Mammary epithelial cell (primary cell): ENCODE data around the gene DNASE1L2.

Experiments used
- EZH2 ChIP-seq: IDR thresholded peaks from 2 replicates; pipeline ENCODE4 v1.6.1; 2012; ENCODE audit warnings: low read length, inconsistent platforms, borderline replicate concordance
- TF ChIP-seq, protein P1 (sequence below), 2 donors: IDR thresholded peaks in 1 of 2; conservative IDR thresholded peaks in 1 of 2; 2 replicates each; pipeline ENCODE4 v1.5.1; 2011 to 2012; ENCODE audit warnings: inconsistent platforms in 2 of 2, low read length in 2 of 2, mild to moderate bottlenecking in 2 of 2, control low read depth in 1 of 2, low read depth in 1 of 2; ENCODE audit not compliant: insufficient read depth in 1 of 2; ENCODE audit errors: extremely low read depth in 1 of 2

DNA sequence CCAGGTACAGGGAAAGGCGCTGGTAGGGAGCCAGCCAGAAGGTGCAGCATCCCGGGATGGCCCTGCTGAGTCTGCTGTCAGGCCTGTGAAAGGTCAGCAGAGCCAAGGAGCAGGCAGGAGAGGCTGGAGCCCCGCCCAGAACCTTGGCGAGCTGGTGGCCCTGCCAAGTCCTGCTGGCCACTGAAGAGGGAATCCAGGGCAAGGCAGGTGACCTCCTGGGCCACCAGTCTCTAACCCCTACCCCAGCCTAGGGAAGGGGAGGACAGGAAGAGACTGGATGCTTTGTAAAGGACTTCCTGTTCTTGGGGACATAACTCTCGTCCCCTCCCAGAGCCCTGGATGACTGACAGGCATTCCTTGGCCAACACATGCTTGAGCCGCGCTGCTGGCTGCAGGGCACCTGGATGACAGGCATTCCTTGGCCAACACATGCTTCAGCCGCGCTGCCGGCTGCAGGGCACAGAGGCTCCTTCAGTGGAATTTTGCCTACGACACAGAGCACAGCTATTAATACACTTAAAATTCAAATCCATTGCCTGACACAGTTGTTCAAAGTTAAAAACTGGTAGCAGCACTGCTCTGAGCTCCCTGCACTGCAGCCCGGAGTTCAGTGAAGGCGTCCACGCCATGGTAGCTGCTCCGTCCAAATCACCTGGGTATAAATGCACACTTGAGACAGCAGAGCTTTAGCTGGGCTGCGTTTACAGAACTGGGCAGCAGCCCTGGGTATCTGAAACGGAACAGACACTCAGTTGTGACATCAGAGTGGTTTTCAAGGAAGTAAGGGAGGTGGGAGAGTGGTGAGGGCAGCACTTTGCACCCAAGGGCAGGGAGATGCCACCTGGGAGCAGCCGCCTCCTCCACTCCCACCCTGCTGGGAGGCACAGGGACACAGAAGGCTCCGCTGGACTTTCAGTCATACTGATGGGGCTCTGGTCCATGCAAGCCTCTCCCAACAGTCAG is 23.6 kb upstream of the DNASE1L2 start:
- TF ChIP-seq, protein P1, sequence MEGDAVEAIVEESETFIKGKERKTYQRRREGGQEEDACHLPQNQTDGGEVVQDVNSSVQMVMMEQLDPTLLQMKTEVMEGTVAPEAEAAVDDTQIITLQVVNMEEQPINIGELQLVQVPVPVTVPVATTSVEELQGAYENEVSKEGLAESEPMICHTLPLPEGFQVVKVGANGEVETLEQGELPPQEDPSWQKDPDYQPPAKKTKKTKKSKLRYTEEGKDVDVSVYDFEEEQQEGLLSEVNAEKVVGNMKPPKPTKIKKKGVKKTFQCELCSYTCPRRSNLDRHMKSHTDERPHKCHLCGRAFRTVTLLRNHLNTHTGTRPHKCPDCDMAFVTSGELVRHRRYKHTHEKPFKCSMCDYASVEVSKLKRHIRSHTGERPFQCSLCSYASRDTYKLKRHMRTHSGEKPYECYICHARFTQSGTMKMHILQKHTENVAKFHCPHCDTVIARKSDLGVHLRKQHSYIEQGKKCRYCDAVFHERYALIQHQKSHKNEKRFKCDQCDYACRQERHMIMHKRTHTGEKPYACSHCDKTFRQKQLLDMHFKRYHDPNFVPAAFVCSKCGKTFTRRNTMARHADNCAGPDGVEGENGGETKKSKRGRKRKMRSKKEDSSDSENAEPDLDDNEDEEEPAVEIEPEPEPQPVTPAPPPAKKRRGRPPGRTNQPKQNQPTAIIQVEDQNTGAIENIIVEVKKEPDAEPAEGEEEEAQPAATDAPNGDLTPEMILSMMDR (conservative IDR thresholded peaks at IDR 0.05 in 1 of 2, IDR thresholded peaks at IDR 0.05 in 1 of 2; ENCODE audit: extremely low read depth in 1 of 2, insufficient read depth in 1 of 2, low read depth in 1 of 2, low read length in 2 of 2): no peak
- no peak for TF ChIP-seq EZH2
